K562 (cell line): Measurements from ENCODE around the gene SS18L1. TPM values are rescaled to one million over a fixed set of nuclear protein-coding genes. Genes with fewer than 3 reads are reported as not detected.

Source experiments
- CXXC5 ChIP-seq: fragments of 250-450 bp; sonication (Bioruptor Pico); IDR thresholded peaks from 2 replicates; pipeline ENCODE4 v1.8.0; 2022; ENCODE audit warnings: inconsistent platforms, mild to moderate bottlenecking, moderate library complexity
- FOSL1 ChIP-seq: fragments of 200-800 bp; sonication (Bioruptor generic); conservative IDR thresholded peaks from 2 replicates; pipeline ENCODE4 v1.6.1; 2016; ENCODE audit warnings: missing genetic modification characterization, missing compliant biosample characterization
- KDM4B ChIP-seq, 2 experiments: fragments of 450-650 bp in 1 of 2; sonication (generic) in 1 of 2; IDR thresholded peaks; 2 replicates each; pipeline ENCODE4 v1.6.1; 2016 to 2017; ENCODE audit warnings: borderline replicate concordance in 2 of 2, antibody characterized with exemption in 1 of 2, low read depth in 1 of 2, mild to moderate bottlenecking in 1 of 2
- NCOA6 ChIP-seq: fragments of 450-650 bp; IDR thresholded peaks from 2 replicates; pipeline ENCODE4 v1.6.1; 2017; ENCODE audit warnings: mild to moderate bottlenecking
- NFATC3 ChIP-seq: fragments of 450-650 bp; IDR thresholded peaks from 2 replicates; pipeline ENCODE4 v1.6.1; 2017; ENCODE audit warnings: mild to moderate bottlenecking
- NFIX ChIP-seq: fragments of 250-450 bp; sonication (Bioruptor Pico); IDR thresholded peaks from 2 replicates; pipeline ENCODE4 v1.4.0; 2020; ENCODE audit warnings: low read depth, mild to moderate bottlenecking, moderate library complexity
- NR2C2 ChIP-seq, 2 experiments: fragments of 200-800 bp in 1 of 2; sonication (Bioruptor generic) in 1 of 2; sonication (generic) in 1 of 2; formaldehyde crosslinking in 1 of 2; IDR thresholded peaks; 2 replicates each; pipeline versions ENCODE4 v1.6.1 to v1.8.0; 2016 to 2022; ENCODE audit warnings: mild to moderate bottlenecking in 1 of 2, missing compliant biosample characterization in 1 of 2, missing genetic modification characterization in 1 of 2, missing genetic modification reagents in 1 of 2
- SOX6 ChIP-seq: fragments of 450-650 bp; IDR thresholded peaks from 2 replicates; pipeline ENCODE4 v1.6.1; 2014; ENCODE audit warnings: mild to moderate bottlenecking
- polyA plus RNA-seq, 8 experiments: library from polyadenylated mRNA; depleted of rRNA in 4 of 8; stranded (reverse) in 5 of 8; unstranded in 3 of 8; fragments of >200 nt; fragmentation: Nextera tagmentation in 2 of 8; fragmentation: Illumina TruSeq in 1 of 8; extraction: Ambion mirVana in 2 of 8; extraction: Trizol in 1 of 8; gene quantifications; 2 replicates each; pipeline versions ENCODE4 v1.2.1 to v1.2.3, GENCODE V29; 2011 to 2014; ENCODE audit warnings: inconsistent platforms in 1 of 8, missing spikeins in 1 of 8
- total RNA-seq, 7 experiments: library from RNA; depleted of rRNA in 6 of 7; stranded (reverse); fragments of >200 nt in 6 of 7; fragmentation: Illumina TruSeq in 2 of 7; extraction: Trizol in 2 of 7; gene quantifications; 2 replicates each; pipeline versions ENCODE4 v1.2.1 to v1.2.3, GENCODE V29; 2011 to 2021; ENCODE audit warnings: low replicate concordance in 1 of 7
- TF ChIP-seq, protein P1 (sequence below), 2 experiments: fragments of 450-650 bp in 1 of 2; sonication (generic) in 1 of 2; formaldehyde crosslinking in 1 of 2; IDR thresholded peaks in 1 of 2; conservative IDR thresholded peaks in 1 of 2; 2 replicates each; pipeline versions ENCODE4 v1.6.1 to v1.8.1; 2016 to 2023; ENCODE audit warnings: mild to moderate bottlenecking in 2 of 2, moderate library complexity in 2 of 2, inconsistent platforms in 1 of 2, missing genetic modification reagents in 1 of 2
- TF ChIP-seq, protein P2 (sequence below): sonication (generic); IDR thresholded peaks from 2 replicates; pipeline ENCODE4 v1.6.1; 2016
- TF ChIP-seq, protein P3 (sequence below): sonication (generic); formaldehyde crosslinking; IDR thresholded peaks from 2 replicates; pipeline ENCODE4 v1.4.0; 2020; ENCODE audit warnings: mild to moderate bottlenecking, missing genetic modification reagents
- TF ChIP-seq, protein P4 (sequence below), 2 experiments: fragments of 200-800 bp in 1 of 2; sonication (Bioruptor generic) in 1 of 2; sonication (generic) in 1 of 2; formaldehyde crosslinking in 1 of 2; IDR thresholded peaks in 1 of 2; conservative IDR thresholded peaks in 1 of 2; 2 replicates each; pipeline versions ENCODE4 v1.5.0 to v1.6.1; 2016 to 2020; ENCODE audit warnings: missing compliant biosample characterization in 1 of 2, missing genetic modification characterization in 1 of 2, missing genetic modification reagents in 1 of 2
- TF ChIP-seq, protein P5 (sequence below), 2 experiments: fragments of 450-650 bp; conservative IDR thresholded peaks; 2 replicates each; pipeline ENCODE4 v1.6.1; 2017; ENCODE audit warnings: mild to moderate bottlenecking in 2 of 2, moderate library complexity in 2 of 2
- TF ChIP-seq, protein P6 (sequence below): fragments of 250-450 bp; sonication (Bioruptor Pico); IDR thresholded peaks from 2 replicates; pipeline ENCODE4 v1.5.0; 2020; ENCODE audit warnings: mild to moderate bottlenecking, borderline replicate concordance

SS18L1 gene
- total and polyA plus RNA-seq, 9 of the 15 experiments (the other 6 are each of a cell fraction or from before 2014, with no cell fraction given), result 2.7 to 28.3 (median 15.1) TPM

DNA sequence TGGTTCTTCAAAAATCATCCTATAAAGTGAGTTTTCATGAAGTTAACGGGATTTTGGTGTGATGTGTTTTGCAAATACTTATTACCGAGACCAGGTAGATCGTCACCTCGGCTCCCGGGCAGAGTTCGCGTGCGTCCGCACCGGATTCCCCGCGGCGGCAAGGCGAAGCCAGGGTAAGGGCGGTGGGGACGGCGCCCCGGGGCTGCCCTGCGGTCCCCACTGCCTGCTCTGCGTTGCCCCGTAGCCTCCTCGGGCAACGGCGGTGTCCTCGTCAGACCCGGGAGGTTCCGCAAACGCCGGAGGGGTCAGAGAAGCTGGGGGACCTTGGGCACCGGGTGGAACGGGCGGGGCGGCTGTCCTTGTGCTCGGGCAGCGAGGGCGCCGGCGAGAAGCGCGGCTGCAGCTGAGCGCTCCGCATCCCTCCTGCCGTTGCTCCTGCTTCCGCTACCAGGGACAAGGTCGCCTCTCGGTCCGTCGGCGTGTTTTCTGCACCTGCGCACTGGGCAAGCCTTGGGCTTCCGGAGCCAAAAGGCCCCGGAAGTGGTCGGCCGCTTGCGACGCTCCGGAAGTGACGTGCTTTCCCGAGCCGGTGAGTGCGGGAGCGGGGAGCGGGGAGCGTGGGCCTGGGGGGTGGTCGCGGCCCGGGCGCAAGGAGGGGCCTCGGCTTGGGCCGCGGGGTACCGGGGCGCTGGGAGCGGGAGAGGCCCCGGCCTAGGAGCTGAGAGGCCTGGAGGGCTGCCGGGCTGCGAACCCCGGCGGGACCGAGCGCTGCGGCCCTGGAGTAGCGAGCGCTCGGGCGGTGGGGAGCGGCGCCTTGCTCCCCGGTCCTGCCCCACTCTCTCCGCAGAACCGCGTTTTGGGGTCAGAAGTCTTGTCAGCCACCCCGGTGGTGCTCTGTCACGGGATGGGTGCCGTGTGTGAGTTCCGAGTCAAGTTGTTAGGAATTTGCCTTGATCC lies 39.2 kb downstream of the SS18L1 start, which contains the start of gene MTG2 (continued):
- TF ChIP-seq, protein P1, sequence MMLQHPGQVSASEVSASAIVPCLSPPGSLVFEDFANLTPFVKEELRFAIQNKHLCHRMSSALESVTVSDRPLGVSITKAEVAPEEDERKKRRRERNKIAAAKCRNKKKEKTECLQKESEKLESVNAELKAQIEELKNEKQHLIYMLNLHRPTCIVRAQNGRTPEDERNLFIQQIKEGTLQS (IDR thresholded peaks at IDR 0.05), result no peak
- TF ChIP-seq, protein P1 (CRISPR knock-in tag; conservative IDR thresholded peaks at IDR 0.05), result 0 out of 2 replicates have a peak, but pooled peaks have one; percentile 50
- TF ChIP-seq NFIX (CRISPR knock-in tag) (no peak), NCOA6 (no peak), CXXC5 (CRISPR knock-in tag) (peak; percentile 90), NR2C2 (CRISPR knock-in tag; IDR thresholded peaks at IDR 0.05) (peak; percentile 90), NR2C2 (tag; IDR thresholded peaks at IDR 0.05) (peak; percentile 99), FOSL1 (tag) (no peak), SOX6 (peak; percentile 32; the same call in 1 of the 2 replicates), NFATC3 (no peak), KDM4B (IDR thresholded peaks at IDR 0.05; ENCODE audit: borderline replicate concordance in 2 of 2, low read depth in 1 of 2) (peak in 1 of 2 experiments; percentile 93; a peak in 2 of 4 replicates)
- TF ChIP-seq, protein P2, sequence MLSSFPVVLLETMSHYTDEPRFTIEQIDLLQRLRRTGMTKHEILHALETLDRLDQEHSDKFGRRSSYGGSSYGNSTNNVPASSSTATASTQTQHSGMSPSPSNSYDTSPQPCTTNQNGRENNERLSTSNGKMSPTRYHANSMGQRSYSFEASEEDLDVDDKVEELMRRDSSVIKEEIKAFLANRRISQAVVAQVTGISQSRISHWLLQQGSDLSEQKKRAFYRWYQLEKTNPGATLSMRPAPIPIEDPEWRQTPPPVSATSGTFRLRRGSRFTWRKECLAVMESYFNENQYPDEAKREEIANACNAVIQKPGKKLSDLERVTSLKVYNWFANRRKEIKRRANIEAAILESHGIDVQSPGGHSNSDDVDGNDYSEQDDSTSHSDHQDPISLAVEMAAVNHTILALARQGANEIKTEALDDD, result no peak
- TF ChIP-seq, protein P3, sequence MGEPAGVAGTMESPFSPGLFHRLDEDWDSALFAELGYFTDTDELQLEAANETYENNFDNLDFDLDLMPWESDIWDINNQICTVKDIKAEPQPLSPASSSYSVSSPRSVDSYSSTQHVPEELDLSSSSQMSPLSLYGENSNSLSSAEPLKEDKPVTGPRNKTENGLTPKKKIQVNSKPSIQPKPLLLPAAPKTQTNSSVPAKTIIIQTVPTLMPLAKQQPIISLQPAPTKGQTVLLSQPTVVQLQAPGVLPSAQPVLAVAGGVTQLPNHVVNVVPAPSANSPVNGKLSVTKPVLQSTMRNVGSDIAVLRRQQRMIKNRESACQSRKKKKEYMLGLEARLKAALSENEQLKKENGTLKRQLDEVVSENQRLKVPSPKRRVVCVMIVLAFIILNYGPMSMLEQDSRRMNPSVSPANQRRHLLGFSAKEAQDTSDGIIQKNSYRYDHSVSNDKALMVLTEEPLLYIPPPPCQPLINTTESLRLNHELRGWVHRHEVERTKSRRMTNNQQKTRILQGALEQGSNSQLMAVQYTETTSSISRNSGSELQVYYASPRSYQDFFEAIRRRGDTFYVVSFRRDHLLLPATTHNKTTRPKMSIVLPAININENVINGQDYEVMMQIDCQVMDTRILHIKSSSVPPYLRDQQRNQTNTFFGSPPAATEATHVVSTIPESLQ, result peak; percentile 91; the same call in 1 of the 2 replicates
- TF ChIP-seq, protein P4, sequence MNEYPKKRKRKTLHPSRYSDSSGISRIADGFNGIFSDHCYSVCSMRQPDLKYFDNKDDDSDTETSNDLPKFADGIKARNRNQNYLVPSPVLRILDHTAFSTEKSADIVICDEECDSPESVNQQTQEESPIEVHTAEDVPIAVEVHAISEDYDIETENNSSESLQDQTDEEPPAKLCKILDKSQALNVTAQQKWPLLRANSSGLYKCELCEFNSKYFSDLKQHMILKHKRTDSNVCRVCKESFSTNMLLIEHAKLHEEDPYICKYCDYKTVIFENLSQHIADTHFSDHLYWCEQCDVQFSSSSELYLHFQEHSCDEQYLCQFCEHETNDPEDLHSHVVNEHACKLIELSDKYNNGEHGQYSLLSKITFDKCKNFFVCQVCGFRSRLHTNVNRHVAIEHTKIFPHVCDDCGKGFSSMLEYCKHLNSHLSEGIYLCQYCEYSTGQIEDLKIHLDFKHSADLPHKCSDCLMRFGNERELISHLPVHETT (CRISPR knock-in tag; conservative IDR thresholded peaks at IDR 0.05 in 1 of 2, IDR thresholded peaks at IDR 0.05 in 1 of 2), result peak in 1 of 2 experiments; percentile 96; a peak in 2 of 4 replicates
- TF ChIP-seq, protein P5, sequence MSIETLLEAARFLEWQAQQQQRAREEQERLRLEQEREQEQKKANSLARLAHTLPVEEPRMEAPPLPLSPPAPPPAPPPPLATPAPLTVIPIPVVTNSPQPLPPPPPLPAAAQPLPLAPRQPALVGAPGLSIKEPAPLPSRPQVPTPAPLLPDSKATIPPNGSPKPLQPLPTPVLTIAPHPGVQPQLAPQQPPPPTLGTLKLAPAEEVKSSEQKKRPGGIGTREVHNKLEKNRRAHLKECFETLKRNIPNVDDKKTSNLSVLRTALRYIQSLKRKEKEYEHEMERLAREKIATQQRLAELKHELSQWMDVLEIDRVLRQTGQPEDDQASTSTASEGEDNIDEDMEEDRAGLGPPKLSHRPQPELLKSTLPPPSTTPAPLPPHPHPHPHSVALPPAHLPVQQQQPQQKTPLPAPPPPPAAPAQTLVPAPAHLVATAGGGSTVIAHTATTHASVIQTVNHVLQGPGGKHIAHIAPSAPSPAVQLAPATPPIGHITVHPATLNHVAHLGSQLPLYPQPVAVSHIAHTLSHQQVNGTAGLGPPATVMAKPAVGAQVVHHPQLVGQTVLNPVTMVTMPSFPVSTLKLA (conservative IDR thresholded peaks at IDR 0.05), result peak; percentile 55 to 89; a peak in 3 of 4 replicates
- TF ChIP-seq, protein P6, sequence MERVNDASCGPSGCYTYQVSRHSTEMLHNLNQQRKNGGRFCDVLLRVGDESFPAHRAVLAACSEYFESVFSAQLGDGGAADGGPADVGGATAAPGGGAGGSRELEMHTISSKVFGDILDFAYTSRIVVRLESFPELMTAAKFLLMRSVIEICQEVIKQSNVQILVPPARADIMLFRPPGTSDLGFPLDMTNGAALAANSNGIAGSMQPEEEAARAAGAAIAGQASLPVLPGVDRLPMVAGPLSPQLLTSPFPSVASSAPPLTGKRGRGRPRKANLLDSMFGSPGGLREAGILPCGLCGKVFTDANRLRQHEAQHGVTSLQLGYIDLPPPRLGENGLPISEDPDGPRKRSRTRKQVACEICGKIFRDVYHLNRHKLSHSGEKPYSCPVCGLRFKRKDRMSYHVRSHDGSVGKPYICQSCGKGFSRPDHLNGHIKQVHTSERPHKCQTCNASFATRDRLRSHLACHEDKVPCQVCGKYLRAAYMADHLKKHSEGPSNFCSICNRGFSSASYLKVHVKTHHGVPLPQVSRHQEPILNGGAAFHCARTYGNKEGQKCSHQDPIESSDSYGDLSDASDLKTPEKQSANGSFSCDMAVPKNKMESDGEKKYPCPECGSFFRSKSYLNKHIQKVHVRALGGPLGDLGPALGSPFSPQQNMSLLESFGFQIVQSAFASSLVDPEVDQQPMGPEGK (CRISPR knock-in tag), result 0 out of 2 replicates have a peak, but pooled peaks have one; percentile 51
